ENCODE data around the gene CD24. TPM values are rescaled to one million over a fixed set of nuclear protein-coding genes. Genes with fewer than 3 reads are reported as not detected.

CD24 gene
- total RNA-seq, 1 donor from 2014 or later = 7,557 TPM

DNA sequence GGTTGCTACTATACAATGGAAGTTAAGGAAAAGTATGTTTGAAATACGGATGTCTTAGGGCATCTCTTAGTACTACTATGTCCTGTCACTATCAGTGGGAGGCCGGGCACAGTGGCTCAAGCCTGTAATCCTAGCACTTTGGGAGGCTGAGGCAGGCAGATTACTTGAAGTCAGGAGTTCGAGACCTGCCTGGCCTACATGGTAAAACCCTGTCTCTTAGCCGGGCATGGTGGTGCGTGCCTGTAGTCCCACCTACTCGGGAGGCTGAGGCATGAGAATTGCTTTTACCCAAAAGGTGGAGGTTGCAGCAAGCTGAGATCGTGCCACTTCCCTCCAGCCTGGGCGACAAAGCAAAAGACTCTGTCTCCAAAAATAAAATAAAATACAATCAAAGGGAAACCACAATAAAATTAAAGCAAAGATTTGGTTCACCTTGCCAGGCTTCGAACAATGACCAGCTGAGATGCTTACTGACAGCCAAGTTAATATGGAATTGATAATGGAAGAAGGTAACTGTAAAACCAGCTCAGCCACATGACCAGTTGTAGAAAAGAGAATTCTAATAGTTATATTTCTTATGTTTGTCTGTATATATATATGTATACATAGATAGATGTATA is 6.5 kb downstream of the CD24 start:
- peak; percentile 52 for DNase-seq (ENCODE audit: low read depth)

DNA sequence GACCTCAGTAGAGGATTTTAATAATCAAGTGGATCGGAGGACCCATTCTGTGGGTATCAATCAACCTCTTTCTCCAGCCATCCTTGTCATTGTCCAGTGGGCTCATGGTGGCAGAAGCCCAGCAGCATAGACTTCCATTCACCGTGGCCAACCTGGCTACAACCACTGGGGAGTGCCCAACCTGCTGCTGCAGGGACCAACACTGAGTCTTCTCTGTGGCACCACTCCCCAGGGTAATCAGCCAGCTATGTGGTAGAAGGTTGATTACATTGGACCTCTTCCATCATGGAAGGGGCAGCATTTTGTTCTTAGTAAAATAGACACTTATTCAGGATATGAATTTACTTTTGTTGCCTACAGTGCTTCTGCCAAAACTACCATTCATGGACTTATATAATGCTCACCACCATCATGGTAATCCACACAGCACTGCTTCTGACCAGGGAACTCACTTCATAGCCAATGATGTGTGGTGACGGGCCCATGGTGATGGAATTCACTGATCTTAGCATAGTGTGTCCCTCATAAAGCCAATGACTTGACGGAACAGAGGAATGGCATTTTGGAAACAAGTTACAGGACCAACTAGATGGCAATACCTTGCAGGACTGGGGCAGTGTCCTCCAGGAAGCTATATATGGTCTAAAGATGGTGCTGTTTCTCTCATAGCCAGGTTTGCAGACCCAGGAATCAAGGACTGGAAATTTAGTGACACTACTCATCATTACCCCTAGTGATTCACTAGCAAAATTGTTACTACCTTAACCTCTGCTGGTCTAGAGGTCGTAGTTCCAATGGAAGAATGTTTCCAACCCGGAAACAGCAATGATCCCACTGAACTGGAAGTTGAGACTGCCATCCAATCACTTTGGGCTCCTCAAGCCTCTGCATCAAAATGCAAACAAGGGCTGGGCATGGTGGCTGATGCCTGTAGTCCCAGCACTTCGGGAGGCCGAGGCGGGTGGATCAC is 7.6 kb downstream of the CD24 start:
- DNase-seq (ENCODE audit: low read depth) = peak; percentile 76

DNA sequence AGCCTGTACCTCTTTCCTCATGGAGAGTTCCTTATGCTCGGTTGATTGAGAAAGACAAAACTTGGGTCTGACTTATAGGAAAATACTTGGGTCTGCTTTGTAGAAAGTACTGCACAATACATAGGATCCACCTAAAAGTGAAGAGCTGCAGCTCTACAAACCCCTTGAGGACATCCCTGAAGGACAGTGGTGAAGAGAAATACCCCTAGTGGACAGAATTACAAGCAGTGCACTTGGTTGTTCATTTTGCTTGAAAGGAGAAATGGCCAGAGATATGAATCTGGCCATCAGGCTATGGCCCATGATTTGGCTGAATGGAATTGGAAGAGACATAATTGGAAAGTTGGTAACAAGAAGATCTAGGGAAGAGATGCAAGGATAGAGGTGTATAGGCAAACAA is 8.3 kb downstream of the CD24 start:
- no peak for DNase-seq (ENCODE audit: low read depth)

DNA sequence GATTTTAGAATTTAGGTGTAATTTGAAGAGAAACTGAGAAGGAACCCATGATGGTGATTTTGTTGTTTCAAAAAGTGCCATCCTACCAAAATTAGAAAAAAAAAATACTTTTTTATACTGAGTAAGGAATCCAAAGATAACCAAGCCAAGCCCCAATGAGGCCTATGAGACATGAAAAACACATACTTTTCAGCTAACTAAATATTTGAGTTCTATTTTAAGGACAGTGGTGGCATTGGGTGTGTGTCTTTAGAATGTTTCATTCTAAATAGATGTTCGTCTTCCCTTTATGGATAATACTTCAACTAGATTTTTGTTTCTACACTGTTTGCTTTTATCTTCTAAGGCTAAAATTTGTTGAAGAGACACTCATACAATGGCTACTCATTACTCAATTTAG is 9.6 kb downstream of the CD24 start:
- DNase-seq (ENCODE audit: low read depth) = no peak

DNA sequence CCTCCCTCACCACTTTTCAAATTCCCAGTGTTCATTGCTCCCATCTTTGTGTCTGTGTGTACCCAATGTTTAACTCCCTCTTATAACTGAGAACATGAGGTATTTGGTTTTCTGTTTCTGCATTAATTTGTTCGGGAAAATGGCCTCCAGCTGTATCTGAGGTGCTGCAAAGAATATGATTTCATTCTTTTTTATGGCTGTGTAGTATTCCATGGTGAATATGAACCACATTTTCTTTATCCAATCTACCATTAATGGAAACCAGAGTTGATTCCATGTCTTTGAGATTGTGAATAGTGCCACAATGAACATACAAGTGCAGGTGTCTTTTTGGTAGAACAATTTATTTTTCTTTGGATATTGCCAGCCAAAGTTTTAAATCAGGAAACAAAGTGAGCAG is 10.4 kb downstream of the CD24 start:
- no peak for DNase-seq (ENCODE audit: low read depth)

DNA sequence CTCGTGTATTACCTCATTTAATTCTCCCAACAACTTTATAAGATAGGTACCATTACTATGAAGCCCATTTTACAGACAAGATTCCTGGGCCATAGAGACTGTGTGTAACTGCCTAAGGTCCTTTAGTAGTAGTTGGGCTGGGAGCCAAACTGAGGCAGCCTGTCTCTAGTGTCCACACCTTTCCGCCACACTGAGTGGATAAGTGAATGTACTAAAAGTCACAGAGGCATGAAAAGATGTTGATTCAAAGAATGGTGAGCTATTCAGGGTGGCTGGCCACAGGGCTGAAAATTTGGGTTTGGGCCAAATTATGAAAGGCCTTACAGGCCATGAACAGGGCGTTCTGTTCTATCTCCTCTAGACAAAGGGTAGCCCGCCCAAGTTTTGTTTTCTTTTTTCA is 11.0 kb downstream of the CD24 start:
- DNase-seq (ENCODE audit: low read depth) = peak; percentile 84

DNA sequence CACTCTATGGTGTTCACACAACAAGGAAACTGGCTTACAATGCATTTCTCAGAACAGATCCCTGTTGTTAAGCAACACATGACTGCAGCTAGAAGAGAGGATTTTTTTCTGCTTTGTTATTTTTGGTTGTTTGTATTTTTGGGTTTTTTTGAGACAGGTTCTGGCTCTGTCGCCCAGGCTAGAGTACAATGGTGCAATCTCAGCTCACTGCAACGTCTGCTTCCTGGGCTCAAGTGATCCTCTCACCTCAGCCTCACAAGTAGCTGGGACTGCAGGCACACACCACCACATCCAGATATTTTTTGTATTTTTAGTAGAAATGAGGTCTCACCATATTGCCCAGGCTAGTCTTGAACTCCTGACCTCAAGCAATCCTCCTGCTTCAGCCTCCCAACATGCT is 12.7 kb downstream of the CD24 start:
- DNase-seq (ENCODE audit: low read depth) = no peak

DNA sequence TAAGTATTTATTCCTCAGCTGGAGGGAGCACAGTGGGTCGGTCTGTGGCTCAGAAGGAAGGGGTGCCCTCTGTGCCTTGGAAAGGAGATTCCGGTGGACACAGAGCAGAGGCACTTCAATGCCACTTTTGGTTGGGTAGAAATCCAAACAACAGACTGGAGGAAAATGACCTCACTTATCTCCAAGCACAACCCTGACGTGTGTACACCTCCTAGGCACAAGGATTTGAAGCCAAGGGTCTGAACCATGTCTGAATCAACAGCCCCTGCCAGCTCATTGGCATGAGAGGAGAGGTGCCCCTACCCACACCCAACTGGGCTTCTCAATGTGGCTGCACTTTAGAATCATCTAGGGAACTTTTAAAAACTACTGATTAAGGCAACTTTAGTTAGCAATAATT is 13.4 kb downstream of the CD24 start:
- no peak for DNase-seq (ENCODE audit: low read depth)

DNA sequence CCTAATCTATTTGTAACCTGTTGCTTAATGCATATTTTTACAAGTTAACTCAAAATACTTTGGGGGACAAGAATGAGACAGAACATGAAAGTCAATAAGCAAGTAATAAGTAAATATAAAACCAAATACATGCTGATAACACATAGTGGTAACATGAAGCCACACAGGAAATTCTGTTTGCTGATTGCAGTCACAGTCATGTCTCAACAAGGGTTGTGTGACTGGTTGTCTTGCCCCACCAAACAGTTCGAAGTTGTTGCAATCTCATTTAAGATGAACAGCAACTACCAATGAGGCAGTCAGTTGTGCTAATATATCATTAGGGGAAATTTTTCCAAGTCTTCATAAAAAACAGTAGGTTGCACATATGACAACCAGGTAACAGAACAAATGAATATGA is 14.5 kb downstream of the CD24 start:
- no peak for DNase-seq (ENCODE audit: low read depth)

DNA sequence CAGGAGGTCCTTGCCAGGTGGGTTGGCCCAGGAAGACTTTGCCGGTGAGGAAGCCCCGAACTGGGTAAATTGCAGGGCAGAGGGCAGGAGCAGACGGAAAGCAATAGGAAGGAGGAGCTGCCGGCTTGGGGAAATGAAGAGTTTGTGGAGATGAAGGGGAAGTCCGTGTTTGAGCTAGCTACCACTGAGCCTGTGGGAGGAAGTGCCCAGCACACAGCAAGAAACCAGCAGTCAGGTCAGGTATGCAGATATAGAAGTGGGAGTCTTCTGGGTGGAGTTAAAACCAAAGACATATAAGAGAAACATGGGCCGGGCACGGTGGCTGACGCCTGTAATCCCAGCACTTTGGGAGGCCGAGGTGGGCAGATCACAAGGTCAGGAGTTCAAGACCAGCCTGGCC is 34.7 kb downstream of the CD24 start:
- DNase-seq (ENCODE audit: low read depth) = no peak

DNA sequence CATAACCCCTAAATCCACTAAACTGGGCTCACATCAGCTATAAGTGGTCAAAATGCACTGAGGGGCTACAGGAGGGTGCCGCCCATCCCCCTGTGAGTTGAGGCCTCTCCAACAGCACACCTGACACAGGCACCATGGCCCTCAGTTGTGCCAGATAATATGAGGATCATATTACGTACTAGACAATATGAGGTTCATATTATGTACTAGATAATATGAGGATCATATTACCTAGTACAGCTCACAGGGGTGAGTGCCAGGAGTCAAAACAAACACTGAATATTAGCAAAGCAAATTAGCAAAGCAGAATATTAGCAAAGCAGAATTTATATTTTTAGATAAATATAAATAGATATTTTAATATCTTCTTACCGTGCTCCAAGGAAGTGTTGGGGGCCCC is 35.3 kb downstream of the CD24 start:
- DNase-seq (ENCODE audit: low read depth) = no peak

DNA sequence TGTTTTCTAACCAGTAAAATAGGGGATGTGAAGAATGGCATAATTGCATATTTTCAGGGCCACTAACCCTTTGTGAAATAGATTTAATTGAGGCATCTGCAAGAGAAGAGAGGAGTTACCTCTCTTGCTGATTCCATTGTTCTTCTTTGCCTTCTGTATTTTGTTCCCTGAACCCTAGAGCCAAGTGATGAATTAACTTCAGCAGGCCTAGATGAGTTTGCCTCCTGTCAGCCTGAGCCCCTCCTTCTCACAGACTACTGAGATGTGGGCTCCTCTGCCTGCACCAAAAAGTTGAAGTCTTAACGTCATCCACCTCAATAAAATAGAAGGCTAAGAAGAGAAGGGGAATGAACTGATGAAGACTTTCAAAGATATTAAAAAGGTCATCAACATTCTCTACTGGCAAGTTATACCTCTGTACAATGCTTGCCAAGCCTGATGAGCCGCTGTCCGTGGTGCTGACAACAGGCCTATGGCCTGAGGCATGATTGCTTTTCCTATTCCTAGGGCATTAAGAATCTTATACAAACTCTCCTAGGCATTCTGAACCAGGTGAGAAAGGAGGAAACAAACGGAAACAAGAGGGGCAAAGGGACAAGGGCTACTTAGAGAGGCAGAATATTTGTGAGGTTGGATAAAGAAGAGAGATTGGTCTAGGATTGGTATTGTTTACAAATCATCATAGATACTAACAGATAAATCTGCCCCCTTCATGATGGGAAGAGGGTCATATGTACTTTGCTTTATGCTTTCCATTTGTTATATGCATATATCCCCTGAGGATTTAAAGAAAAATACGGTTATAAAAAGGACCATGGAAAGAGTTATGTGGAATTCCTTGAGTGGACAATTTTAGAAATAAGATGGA is 46.8 kb downstream of the CD24 start:
- DNase-seq (ENCODE audit: low read depth) = peak; percentile 51

DNA sequence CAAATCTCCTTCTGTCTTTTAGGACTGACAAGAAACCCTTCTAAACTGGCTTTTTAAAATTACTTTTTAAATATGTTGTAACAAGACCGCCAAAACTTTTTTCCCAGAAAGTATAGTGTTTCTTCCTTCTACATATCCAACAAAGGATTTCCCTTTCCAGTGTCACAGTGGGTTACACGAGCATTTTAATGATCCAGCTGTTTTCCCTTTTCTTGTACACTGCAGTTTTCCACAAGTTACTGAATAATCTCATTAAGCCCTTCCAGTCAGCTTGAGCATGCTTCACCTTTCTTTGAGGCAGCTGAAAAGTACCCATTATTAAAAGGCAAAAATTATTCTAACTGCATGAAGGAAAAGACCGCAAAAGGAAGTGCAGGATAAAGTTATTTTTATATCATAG is 48.6 kb downstream of the CD24 start:
- peak; percentile 33 for DNase-seq (ENCODE audit: low read depth)

DNA sequence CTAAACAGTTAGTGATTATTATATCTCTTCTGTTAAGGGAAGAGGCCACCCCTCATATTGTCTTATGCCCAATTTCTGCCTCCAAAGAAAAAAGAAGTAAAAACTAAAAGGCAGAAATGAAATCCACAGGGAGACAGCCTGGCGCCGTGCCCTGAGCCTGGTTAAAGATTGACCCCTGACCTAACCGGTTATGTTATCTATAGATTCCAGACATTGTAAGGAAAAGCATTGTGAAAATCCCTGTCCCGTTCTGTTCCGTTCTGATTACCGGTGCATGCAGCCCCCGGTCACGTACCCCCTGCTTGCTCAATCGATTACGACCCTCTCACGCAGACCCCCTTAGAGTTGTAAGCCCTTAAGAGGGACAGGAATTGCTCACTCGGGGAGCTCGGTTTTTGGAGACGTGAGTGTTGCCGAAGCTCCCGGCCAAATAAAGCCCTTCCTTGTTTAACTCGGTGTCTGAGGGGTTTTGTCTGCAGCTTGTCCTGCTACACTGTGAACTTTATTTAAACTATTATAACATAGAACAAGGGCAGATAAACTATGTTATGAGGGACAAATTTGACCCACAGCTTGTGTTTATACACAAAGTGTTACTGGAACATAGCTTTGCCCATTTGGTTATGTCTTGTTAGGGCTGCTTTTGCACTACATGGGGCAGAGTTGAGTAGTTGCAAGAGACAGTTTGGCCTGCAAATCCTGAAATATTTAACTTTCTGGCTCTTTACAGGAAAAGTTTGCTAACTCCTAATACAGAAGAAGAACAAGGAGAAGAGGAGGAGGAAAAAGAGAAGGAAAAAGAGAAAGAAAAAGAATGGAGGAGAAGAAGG is 49.6 kb downstream of the CD24 start:
- DNase-seq (ENCODE audit: low read depth) = no peak

DNA sequence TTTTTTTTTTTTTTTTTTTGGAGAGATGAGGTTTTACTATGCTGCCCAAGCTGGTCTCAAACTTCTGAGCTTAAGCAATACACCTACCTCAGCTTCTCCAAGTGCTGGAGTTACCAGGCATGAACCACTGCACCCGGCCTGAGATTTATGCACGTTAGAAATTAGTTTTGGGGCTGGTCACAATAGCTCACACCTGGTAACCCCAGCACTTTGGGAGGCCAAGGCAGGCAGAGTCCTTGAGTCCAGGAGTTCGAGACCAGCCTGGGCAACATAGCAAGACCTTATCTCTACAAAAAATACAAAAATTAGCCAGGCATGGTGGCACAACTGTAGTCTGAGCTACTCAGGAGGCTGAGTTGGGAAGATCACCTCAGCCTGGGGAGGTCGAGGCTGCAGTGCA is 51.9 kb downstream of the CD24 start:
- no peak for DNase-seq (ENCODE audit: low read depth)

Other genes starting within 250 kb of the CD24 start
- gene MTRES1, start 53.5 kb upstream of the CD24 start, total RNA-seq = 12.0 and 18.5 TPM in 2 replicates
- 4.0 and 6.8 TPM in 2 replicates for gene BEND3, start 140.8 kb upstream of the CD24 start, total RNA-seq

All from renal cortical epithelial cell (primary cell).